SK-MEL-5 (cell line): ENCODE data around the gene DTD1. TPM values are rescaled to one million over a fixed set of nuclear protein-coding genes. Genes with fewer than 3 reads are reported as not detected.

Source experiments
- DNase-seq: peaks from one replicate; pipeline ENCODE4 v3.0.0-alpha.2; 2016; ENCODE audit warnings: low read depth, low spot score
- in situ Hi-C: cut with HindIII; loops from 2 replicates; pipeline ENCODE4 v1.10.0; 2016; ENCODE audit warnings: low sequenced_read_pairs, high pct_unique_total_duplicates, low pct_unique_long_range_greater_than_20kb
- small RNA-seq, 2 experiments: library from RNA; depleted of rRNA; stranded (forward); fragments of <200 nt; gene quantifications; one replicate each; pipeline ENCODE3, GENCODE V24; 2014
- total RNA-seq: library from RNA; depleted of rRNA; stranded (reverse); fragments of >200 nt; shearing (Covaris generic); gene quantifications from 2 replicates; pipeline ENCODE4 v1.2.3, GENCODE V29; 2014; rRNA removed

DTD1 gene
- total RNA-seq, 1 experiment from 2014 or later = 82.0 TPM

GRCh38 chr20:18794428-18794787 lies 206.6 kb downstream of the DTD1 start:
- no peak for DNase-seq
- in situ Hi-C loops = no loop called here

GRCh38 chr20:18795366-18795765 lies 207.5 kb downstream of the DTD1 start:
- in situ Hi-C loops = no loop called here
- no peak for DNase-seq

- DNase-seq = no peak
- in situ Hi-C loops = no loop called here
Measured at GRCh38 chr20:18796282-18796833, 208.5 kb downstream of the DTD1 start.

- no peak for DNase-seq
- in situ Hi-C loops = no loop called here
Measured at GRCh38 chr20:18801516-18801915, 213.7 kb downstream of the DTD1 start.

GRCh38 chr20:18802012-18802634 lies 214.3 kb downstream of the DTD1 start:
- DNase-seq = no peak
- in situ Hi-C loops = no loop called here

- no peak for DNase-seq
- in situ Hi-C loops = no loop called here
Measured at GRCh38 chr20:18805881-18806280, 218.0 kb downstream of the DTD1 start.

GRCh38 chr20:18808712-18809111 lies 220.9 kb downstream of the DTD1 start:
- in situ Hi-C loops = no loop called here
- no peak for DNase-seq

GRCh38 chr20:18811186-18811585 lies 223.3 kb downstream of the DTD1 start:
- in situ Hi-C loops = no loop called here
- no peak for DNase-seq

GRCh38 chr20:18811904-18812303 lies 224.1 kb downstream of the DTD1 start:
- no peak for DNase-seq
- in situ Hi-C loops = no loop called here

- no peak for DNase-seq
- in situ Hi-C loops = no loop called here
Measured at GRCh38 chr20:18813483-18813882, 225.6 kb downstream of the DTD1 start, which contains the start of gene SCP2D1. Gene SCP2D1 (plus strand): TSS chr20:18813783. CDS start chr20:18813816, 33 bp downstream.

GRCh38 chr20:18815194-18815942 lies 227.5 kb downstream of the DTD1 start:
- no peak for DNase-seq
- in situ Hi-C loops = no loop called here

Small RNAs within 50 kb of the gene (small RNA-seq; reads per million reads assigned to genes)
- gene RN7SL638P = 0 reads per million in 2 experiments
- 0 reads per million in 2 experiments for gene RNU6ATAC34P

Other genes starting within 250 kb of the DTD1 start
- 2.7 and 4.6 TPM in 2 replicates for gene DZANK1, start 121.0 kb upstream of the DTD1 start, total RNA-seq
- 24.2 and 26.3 TPM in 2 replicates for gene POLR3F, start 120.7 kb upstream of the DTD1 start, total RNA-seq
- 15.7 and 17.8 TPM in 2 replicates for gene RBBP9, start 90.8 kb upstream of the DTD1 start, total RNA-seq
- 103 and 104 TPM in 2 replicates for gene SEC23B, start 80.1 kb upstream of the DTD1 start, total RNA-seq
- gene SMIM26, start 20.6 kb upstream of the DTD1 start, total RNA-seq = 148 and 171 TPM in 2 replicates
- not detected in 2 replicates for gene SCP2D1, start 225.7 kb downstream of the DTD1 start, total RNA-seq